ENCODE results near the gene BTAF1. TPM values are rescaled to one million over a fixed set of nuclear protein-coding genes. Genes with fewer than 3 reads are reported as not detected.

Gene BTAF1
- total RNA-seq, 1 experiment from 2014 or later: 42.5 TPM

DNA sequence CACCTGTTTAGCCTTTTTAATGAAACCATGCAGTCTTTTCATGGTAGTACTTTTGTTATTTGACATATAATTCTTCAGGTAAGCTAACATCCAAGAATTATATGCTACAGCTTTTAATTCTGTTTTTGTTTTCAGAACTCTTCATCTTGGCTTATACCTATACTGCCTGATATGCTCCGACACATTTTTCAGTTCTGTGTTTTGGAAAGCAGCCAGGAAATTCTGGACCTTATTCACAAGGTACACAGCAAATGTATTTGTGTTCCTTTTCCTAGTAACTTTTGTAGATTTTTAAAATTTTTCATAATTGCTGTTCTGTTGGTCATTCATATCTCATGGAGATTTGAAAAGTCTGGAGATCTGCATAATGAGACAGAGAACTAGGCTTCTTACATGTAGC is 56.7 kb downstream of the BTAF1 start:
- intact Hi-C loops (cut with micrococcal nuclease): no loop called here
- Histone ChIP-seq H3K27ac (ENCODE audit: low read depth, low read length) (no peak overlapping the region), H3K9me3 (ENCODE audit: control insufficient read depth in 1 of 2, insufficient read depth in 1 of 2, low read depth in 1 of 2, low read length in 2 of 2) (no peaks in the 10 kb centered on the region), H3K4me2 (ENCODE audit: low read length) (no peak overlapping the region), H3K36me3 (ENCODE audit: control insufficient read depth in 1 of 2, insufficient read depth in 2 of 2, low read length in 2 of 2) (peaks cover 14 to 28% of the 10 kb centered on the region in 2 experiments), H3K4me3 (replicated peaks in 1 of 2; ENCODE audit: low read depth in 1 of 2, low read length in 2 of 2) (no peak overlapping the region), H2AFZ (ENCODE audit: low read depth, low read length, poor library complexity, severe bottlenecking) (no peak overlapping the region), H3K9ac (ENCODE audit: low read length) (no peak overlapping the region), H3K9me2 (ENCODE audit: insufficient read depth) (no peaks in the 10 kb centered on the region), H4K20me1 (ENCODE audit: insufficient read depth) (no peaks in the 10 kb centered on the region), H3K4me1 (ENCODE audit: control insufficient read depth in 1 of 2, insufficient read depth in 2 of 2, low read length in 2 of 2) (no peaks in the 10 kb centered on the region), H3K27me3 (ENCODE audit: insufficient read depth, low read length) (no peaks in the 10 kb centered on the region), H3K79me2 (ENCODE audit: insufficient read depth, low read length) (peaks cover 6% of the 10 kb centered on the region; the same call in 1 of the 2 replicates)
- no peak for ATAC-seq
- BruUV-seq (replicated peaks): no TSS peak
- no peak for TF ChIP-seq EZH2phosphoT487 (IDR thresholded peaks at IDR 0.05; ENCODE audit: borderline replicate concordance)
- TF ChIP-seq POLR2A (IDR thresholded peaks at IDR 0.05; ENCODE audit: borderline replicate concordance, extremely low read depth, insufficient read depth, insufficient read length): no peak
- TF ChIP-seq EGR1 (IDR thresholded peaks at IDR 0.05; ENCODE audit: low read depth): no peak
- no peak for TF ChIP-seq CBX3 (IDR thresholded peaks at IDR 0.05; ENCODE audit: low read depth)
- TF ChIP-seq ZNF274 (IDR thresholded peaks at IDR 0.05; ENCODE audit: low read depth, low read length): no peak
- TF ChIP-seq ELF1 (IDR thresholded peaks at IDR 0.05; ENCODE audit: borderline replicate concordance, low read depth): no peak
- no peak for TF ChIP-seq POLR2AphosphoS5 (IDR thresholded peaks at IDR 0.05; ENCODE audit: low read depth, low read length)
- TF ChIP-seq EZH2 (IDR thresholded peaks at IDR 0.05): no peak
- no peak for TF ChIP-seq RAD21 (IDR thresholded peaks at IDR 0.05; ENCODE audit: low read depth)
- TF ChIP-seq SP1 (IDR thresholded peaks at IDR 0.05; ENCODE audit: low read depth): no peak
- no peak for TF ChIP-seq ZFX (IDR thresholded peaks at IDR 0.05)
- TF ChIP-seq JUND (IDR thresholded peaks at IDR 0.05): no peak
- no peak for TF ChIP-seq FOSL1 (IDR thresholded peaks at IDR 0.05; ENCODE audit: low read depth)
- no peak for TF ChIP-seq SIN3A (IDR thresholded peaks at IDR 0.05; ENCODE audit: low read depth)
- TF ChIP-seq, protein P1, sequence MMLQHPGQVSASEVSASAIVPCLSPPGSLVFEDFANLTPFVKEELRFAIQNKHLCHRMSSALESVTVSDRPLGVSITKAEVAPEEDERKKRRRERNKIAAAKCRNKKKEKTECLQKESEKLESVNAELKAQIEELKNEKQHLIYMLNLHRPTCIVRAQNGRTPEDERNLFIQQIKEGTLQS (IDR thresholded peaks at IDR 0.05): no peak
- TF ChIP-seq, protein P2, sequence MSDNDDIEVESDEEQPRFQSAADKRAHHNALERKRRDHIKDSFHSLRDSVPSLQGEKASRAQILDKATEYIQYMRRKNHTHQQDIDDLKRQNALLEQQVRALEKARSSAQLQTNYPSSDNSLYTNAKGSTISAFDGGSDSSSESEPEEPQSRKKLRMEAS (IDR thresholded peaks at IDR 0.05): no peak
- TF ChIP-seq TCF7L2 (IDR thresholded peaks at IDR 0.05; ENCODE audit: borderline replicate concordance, extremely low read depth, insufficient read depth, insufficient read length): no peak
- TF ChIP-seq CEBPB (IDR thresholded peaks at IDR 0.05; ENCODE audit: low read depth): no peak
- TF ChIP-seq, protein P3, sequence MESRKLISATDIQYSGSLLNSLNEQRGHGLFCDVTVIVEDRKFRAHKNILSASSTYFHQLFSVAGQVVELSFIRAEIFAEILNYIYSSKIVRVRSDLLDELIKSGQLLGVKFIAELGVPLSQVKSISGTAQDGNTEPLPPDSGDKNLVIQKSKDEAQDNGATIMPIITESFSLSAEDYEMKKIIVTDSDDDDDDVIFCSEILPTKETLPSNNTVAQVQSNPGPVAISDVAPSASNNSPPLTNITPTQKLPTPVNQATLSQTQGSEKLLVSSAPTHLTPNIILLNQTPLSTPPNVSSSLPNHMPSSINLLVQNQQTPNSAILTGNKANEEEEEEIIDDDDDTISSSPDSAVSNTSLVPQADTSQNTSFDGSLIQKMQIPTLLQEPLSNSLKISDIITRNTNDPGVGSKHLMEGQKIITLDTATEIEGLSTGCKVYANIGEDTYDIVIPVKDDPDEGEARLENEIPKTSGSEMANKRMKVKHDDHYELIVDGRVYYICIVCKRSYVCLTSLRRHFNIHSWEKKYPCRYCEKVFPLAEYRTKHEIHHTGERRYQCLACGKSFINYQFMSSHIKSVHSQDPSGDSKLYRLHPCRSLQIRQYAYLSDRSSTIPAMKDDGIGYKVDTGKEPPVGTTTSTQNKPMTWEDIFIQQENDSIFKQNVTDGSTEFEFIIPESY (IDR thresholded peaks at IDR 0.05; ENCODE audit: extremely low read depth, insufficient replicate concordance, low read length): no peak
- TF ChIP-seq SRF (IDR thresholded peaks at IDR 0.05; ENCODE audit: low read depth): no peak
- DNase-seq (ENCODE audit: low read depth, low spot score): no peak
- ChIA-PET RAD21 (ENCODE audit: low non-redundant PET in 1 of 2, low total read pairs in 2 of 2, uncharacterized antibody in 2 of 2, unreplicated experiment in 2 of 2) (no interaction called here), CTCF (no interaction called here), POLR2A (no interaction called here)
